HEK293 (cell line): Measurements from ENCODE around the gene C10orf67.
"Not testable (repeated sequence)": the region's sequence is repeated elsewhere in the genome, so short reads cannot be mapped to it uniquely, and the experiment has no call there.

Experiments
- CTCF ChIA-PET: fragments of 350-600 bp; formaldehyde crosslinking; extraction: SDS; loops from one replicate; lab custom pipeline; 2021; ENCODE audit warnings: antibody characterized with exemption; lab: Yijun Ruan, JAX
- POLR2A ChIA-PET: fragments of 300-600 bp; formaldehyde crosslinking; extraction: SDS; loops from one replicate; lab custom pipeline; 2020; ENCODE audit warnings: antibody characterized with exemption, inconsistent platforms; lab: Yijun Ruan, JAX
- H3K27ac ChIP-seq: fragments of 200-500 bp; sonication (Bioruptor generic); 2 replicates; pipeline ENCODE4 v1.5.1; 2014; ENCODE audit warnings: low read depth, low read length, control low read depth, inconsistent platforms; ENCODE audit errors: extremely low read depth
- H3K36me3 ChIP-seq, 2 experiments: fragments of 200-500 bp in 1 of 2; sonication (Bioruptor generic) in 1 of 2; 1 replicate in 1 of 2; 2 replicates in 1 of 2; pipeline ENCODE4 v1.5.1; 2014 to 2017; ENCODE audit warnings: inconsistent platforms in 2 of 2, low read length in 2 of 2; ENCODE audit not compliant: control insufficient read depth in 2 of 2, insufficient read depth in 1 of 2
- H3K4me1 ChIP-seq: fragments of 200-500 bp; sonication (Bioruptor generic); 2 replicates; pipeline ENCODE4 v1.5.1; 2014; ENCODE audit warnings: mild to moderate bottlenecking, low read length, inconsistent platforms; ENCODE audit not compliant: control insufficient read depth, insufficient read depth
- H3K4me3 ChIP-seq: 2 replicates; pipeline ENCODE4 v1.5.1; 2011; ENCODE audit warnings: low read depth, mild to moderate bottlenecking, control low read depth, low read length, moderate library complexity
- H3K9me3 ChIP-seq: fragments of 200-500 bp; sonication (Bioruptor generic); 2 replicates; pipeline ENCODE4 v1.5.1; 2014; ENCODE audit warnings: low read depth, low read length, inconsistent platforms; ENCODE audit not compliant: control insufficient read depth, insufficient read depth
- CTCF ChIP-seq: fragments of 450-650 bp; formaldehyde crosslinking; IDR thresholded peaks from 2 replicates; pipeline ENCODE4 v1.5.1; 2016; ENCODE audit warnings: missing biosample characterization, missing genetic modification characterization
- FEZF1 ChIP-seq: fragments of 450-650 bp; formaldehyde crosslinking; IDR thresholded peaks from 2 replicates; pipeline ENCODE4 v1.5.1; 2016; ENCODE audit warnings: missing biosample characterization, missing genetic modification characterization
- GFI1B ChIP-seq: fragments of 450-650 bp; formaldehyde crosslinking; IDR thresholded peaks from 2 replicates; pipeline ENCODE4 v1.5.1; 2016; ENCODE audit warnings: missing biosample characterization, missing genetic modification characterization
- PRDM4 ChIP-seq: fragments of 450-650 bp; formaldehyde crosslinking; IDR thresholded peaks from 2 replicates; pipeline ENCODE4 v1.5.1; 2017; ENCODE audit warnings: missing biosample characterization, missing genetic modification characterization
- SETDB1 ChIP-seq: IDR thresholded peaks from one replicate; pipeline ENCODE4 v1.6.1; 2017; ENCODE audit warnings: mild to moderate bottlenecking, low read length, moderate library complexity, mixed read lengths; ENCODE audit not compliant: insufficient read length
- TSHZ1 ChIP-seq: fragments of 450-650 bp; formaldehyde crosslinking; IDR thresholded peaks from 2 replicates; pipeline ENCODE4 v1.5.1; 2016; ENCODE audit warnings: missing biosample characterization, missing genetic modification characterization, borderline replicate concordance
- YY1 ChIP-seq: fragments of 450-650 bp; formaldehyde crosslinking; IDR thresholded peaks from 2 replicates; pipeline ENCODE4 v1.5.1; 2018; ENCODE audit warnings: missing biosample characterization, missing genetic modification characterization
- ZBTB8A ChIP-seq: fragments of 450-650 bp; formaldehyde crosslinking; IDR thresholded peaks from 2 replicates; pipeline ENCODE4 v1.5.1; 2016; ENCODE audit warnings: missing biosample characterization, missing genetic modification characterization
- ZNF112 ChIP-seq: fragments of 450-650 bp; formaldehyde crosslinking; IDR thresholded peaks from 2 replicates; pipeline ENCODE4 v1.5.0; 2017; ENCODE audit warnings: missing biosample characterization, missing genetic modification characterization
- ZNF114 ChIP-seq: fragments of 450-650 bp; formaldehyde crosslinking; IDR thresholded peaks from 2 replicates; pipeline ENCODE4 v1.5.0; 2017; ENCODE audit warnings: missing biosample characterization, missing genetic modification characterization
- ZNF214 ChIP-seq: fragments of 450-650 bp; formaldehyde crosslinking; IDR thresholded peaks from 2 replicates; pipeline ENCODE4 v1.5.1; 2017; ENCODE audit warnings: missing biosample characterization, mild to moderate bottlenecking, missing genetic modification characterization, borderline replicate concordance
- ZNF324 ChIP-seq: fragments of 450-650 bp; formaldehyde crosslinking; IDR thresholded peaks from 2 replicates; pipeline ENCODE4 v1.5.1; 2016; ENCODE audit warnings: missing biosample characterization, missing genetic modification characterization
- ZNF394 ChIP-seq: fragments of 450-650 bp; formaldehyde crosslinking; IDR thresholded peaks from 2 replicates; pipeline ENCODE4 v1.5.1; 2016; ENCODE audit warnings: missing biosample characterization, missing genetic modification characterization, mild to moderate bottlenecking, moderate library complexity, borderline replicate concordance
- ZNF654 ChIP-seq: fragments of 450-650 bp; formaldehyde crosslinking; IDR thresholded peaks from 2 replicates; pipeline ENCODE4 v1.5.1; 2016; ENCODE audit warnings: low read depth, missing biosample characterization, missing genetic modification characterization

C10orf67 gene

GRCh38 chr10:23253780-23254179 lies 90.8 kb downstream of the C10orf67 start:
- POLR2A ChIA-PET = no interaction called here
- Histone ChIP-seq H3K9me3 (no peaks in the 10 kb centered on the region), H3K4me3 (no peak overlapping the region), H3K4me1 (no peaks in the 10 kb centered on the region), H3K36me3 (no peaks in the 10 kb centered on the region), H3K27ac (no peak overlapping the region)
- CTCF ChIA-PET = no interaction called here
- TF ChIP-seq ZNF654 (no peak), GFI1B (no peak), ZNF324 (no peak), ZNF214 (tag by site-specific recombination) (no peak), ZNF112 (no peak), ZBTB8A (tag by site-specific recombination) (no peak), YY1 (no peak), SETDB1 (no peak), ZNF394 (tag by site-specific recombination) (no peak), PRDM4 (tag by site-specific recombination) (no peak), FEZF1 (tag by site-specific recombination) (no peak), TSHZ1 (tag by site-specific recombination) (no peak), CTCF (tag by site-specific recombination) (no peak), ZNF114 (tag by site-specific recombination) (no peak)
- TF ChIP-seq, all 188 proteins: peak for 0

DNA sequence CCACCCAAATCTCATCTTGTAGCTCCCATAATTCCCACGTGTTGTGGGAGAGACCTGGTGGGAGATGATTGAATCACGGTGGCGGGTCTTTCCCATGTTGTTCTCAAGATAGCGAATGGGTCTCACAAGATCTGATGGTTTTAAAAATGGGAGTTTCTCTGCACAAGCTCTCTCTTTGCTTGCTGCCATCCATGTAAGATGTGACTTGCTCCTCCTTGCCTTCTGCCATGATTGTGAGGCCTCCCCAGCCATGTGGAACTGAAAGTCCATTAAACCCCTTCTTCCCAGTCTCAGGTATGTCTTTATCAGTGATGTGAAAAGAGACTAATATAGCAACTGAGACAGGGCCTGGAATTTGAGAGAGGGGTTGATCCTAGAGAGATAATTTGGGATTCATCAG lies 91.7 kb downstream of the C10orf67 start:
- H3K36me3 ChIP-seq, POLR2A ChIA-PET, H3K27ac ChIP-seq, H3K4me3 ChIP-seq, H3K9me3 ChIP-seq, H3K4me1 ChIP-seq: not testable (repeated sequence)
- CTCF ChIA-PET = interaction anchor here (0.6 kb wide), 1 partner anchor 719 kb away, joined by 3 read pairs; no protein-coding TSS in a partner anchor

DNA sequence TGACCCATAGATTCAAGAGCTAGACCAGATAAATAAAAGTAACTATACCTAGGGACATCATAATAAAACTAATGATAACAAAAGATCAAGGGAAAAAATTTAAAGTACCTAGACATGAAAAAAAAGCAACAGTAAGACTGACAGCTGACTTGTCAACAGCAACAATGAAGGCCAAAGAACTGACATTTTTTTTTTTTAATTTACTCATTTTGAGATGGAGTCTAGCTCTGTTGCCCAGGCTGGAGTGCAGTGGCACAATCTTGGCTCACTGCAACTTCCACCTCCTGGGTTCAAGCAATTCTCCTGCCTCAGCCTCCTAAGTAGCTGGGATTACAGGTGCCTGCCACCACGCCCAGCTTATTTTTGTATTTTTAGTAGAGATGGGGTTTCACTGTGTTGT lies 102.8 kb downstream of the C10orf67 start:
- H3K27ac ChIP-seq, H3K9me3 ChIP-seq, H3K4me1 ChIP-seq, POLR2A ChIA-PET, H3K4me3 ChIP-seq, H3K36me3 ChIP-seq: not testable (repeated sequence)
- CTCF ChIA-PET = interaction anchor here (1.2 to 1.5 kb wide), 2 partner anchors 36 to 84 kb away, joined by 3 to 4 read pairs; no protein-coding TSS in a partner anchor
